GM12801 (cell line): ENCODE results near the gene DPYSL5.

Experiments used
- TF ChIP-seq, protein P1 (sequence below): IDR thresholded peaks from one replicate; pipeline ENCODE4 v1.5.1; 2011; ENCODE audit warnings: control low read depth; ENCODE audit not compliant: insufficient read length; ENCODE audit errors: extremely low read depth

Gene DPYSL5

DNA sequence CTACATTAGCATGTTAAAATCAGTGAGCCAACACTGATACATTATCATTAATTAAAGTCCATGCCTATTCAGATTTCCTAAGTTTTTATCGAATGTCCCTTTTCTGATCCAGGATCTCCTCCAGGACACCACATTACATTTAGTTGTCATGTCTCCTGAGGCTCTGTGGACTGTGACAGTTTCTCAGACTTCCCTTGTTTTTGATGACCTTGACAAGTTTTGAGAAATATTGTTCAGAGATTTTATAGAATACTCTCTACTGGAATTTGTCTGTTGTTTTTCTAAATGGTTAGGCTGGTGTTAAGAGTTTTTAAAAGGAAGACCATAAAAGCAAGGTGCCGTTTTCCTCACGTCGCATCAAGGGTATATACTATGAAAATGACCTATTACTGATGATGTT is 106.2 kb downstream of the DPYSL5 start:
- TF ChIP-seq, protein P1, sequence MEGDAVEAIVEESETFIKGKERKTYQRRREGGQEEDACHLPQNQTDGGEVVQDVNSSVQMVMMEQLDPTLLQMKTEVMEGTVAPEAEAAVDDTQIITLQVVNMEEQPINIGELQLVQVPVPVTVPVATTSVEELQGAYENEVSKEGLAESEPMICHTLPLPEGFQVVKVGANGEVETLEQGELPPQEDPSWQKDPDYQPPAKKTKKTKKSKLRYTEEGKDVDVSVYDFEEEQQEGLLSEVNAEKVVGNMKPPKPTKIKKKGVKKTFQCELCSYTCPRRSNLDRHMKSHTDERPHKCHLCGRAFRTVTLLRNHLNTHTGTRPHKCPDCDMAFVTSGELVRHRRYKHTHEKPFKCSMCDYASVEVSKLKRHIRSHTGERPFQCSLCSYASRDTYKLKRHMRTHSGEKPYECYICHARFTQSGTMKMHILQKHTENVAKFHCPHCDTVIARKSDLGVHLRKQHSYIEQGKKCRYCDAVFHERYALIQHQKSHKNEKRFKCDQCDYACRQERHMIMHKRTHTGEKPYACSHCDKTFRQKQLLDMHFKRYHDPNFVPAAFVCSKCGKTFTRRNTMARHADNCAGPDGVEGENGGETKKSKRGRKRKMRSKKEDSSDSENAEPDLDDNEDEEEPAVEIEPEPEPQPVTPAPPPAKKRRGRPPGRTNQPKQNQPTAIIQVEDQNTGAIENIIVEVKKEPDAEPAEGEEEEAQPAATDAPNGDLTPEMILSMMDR: no peak

DNA sequence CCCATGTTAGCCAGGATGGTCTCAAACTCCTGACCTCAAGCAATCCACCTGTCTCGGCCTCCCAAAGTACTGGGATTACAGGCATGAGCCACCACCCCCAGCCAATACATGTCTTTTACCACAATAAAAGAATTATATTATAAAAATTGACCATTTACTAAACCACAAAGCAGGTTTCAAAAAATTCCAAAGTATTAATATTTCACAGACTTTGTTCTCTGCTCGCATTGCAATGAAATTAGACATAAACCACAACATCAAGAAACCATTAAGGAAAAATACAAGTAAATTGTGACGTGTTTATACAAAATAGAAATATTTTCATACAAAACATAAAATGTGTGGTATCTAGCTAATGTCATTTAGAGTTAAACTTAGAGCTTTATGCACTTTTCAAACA is 109.1 kb downstream of the DPYSL5 start:
- TF ChIP-seq, protein P1: no peak

DNA sequence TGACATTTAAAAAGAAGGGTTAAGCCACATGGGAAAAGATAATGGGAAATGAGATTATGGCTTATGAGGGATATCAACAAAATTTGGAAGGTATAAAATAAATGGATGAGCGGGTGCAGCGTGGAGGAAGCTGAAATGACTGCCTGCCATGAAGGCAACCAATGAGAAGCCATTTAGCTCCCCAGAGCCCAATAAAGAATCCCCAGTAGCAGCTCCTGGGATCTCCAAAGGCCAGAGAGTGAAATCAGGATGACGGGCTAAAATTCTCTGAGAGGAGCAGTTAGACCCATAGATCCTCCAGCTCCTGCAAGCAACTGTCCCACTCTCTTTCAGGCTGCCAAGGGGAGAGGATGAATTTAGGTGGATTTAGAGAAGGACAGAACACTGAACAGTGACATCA is 109.6 kb downstream of the DPYSL5 start:
- TF ChIP-seq, protein P1: no peak

DNA sequence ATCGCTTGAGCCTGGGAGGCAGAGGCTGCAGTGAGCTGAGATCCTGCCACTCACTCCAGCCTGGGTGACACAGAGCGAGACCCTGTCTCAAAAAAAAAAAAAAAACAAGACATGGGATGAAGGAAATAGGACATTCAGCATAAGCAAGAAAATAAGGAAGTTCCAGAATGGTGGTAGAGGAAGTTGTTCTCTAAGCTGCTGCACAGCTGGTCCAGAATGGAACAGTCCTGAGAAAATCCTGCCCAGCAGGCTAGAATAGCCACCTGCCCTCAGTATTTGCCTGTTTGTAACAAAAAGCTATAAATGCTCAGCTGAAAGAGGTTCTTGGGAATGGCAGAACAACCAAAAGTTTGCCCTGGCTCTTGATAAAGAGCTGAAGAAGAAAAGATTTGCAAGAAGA is 111.4 kb downstream of the DPYSL5 start:
- TF ChIP-seq, protein P1: no peak

DNA sequence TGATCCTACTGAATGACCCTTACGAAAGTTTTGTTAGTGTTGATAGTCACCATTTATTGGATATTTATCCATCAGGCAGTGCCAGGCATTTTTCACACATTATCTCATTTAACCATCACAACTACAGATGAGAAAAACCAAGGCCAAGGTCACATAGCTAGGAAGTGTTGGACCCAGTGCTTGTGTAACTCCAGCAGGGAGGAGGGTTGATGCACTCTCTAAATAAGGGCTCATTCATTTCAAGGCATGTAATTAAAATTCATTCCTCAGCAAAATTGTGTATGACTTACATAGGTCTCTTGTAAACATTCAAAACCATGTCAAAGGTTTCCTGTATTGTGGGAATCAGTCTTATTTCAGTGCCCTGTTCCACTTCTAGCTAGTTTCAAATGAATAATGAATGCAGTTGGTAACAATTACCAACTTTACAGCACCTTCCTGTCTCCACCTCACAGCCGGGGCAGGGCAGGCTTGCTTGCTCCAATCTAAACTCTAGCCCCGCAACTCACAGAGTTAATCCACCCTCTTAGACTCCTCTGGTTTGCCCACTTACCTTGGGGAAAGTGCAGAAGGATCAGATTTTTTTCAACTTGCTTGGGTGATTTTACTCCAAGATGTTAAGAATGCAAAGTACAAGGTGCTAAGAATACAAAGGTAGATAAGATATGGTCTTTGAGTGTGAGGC is 116.7 kb downstream of the DPYSL5 start:
- TF ChIP-seq, protein P1: no peak

DNA sequence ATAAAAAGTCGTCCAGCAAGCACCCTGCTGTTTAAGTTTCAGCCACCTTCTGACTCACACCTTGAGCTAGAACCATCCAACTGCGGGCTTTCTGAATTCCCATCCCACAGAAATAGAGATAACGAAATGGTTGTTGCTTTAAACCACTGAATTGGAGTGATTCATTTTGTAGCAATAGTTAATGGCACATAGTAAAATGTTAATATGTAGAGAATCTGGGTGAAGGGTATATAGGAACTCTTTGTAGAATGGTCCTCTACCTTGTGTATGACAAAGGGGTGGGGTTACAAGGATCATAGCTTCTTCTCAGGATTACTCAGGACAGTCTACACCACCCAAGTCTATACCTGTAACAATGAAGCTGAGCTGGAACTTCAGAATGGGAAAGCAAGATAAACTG is 120.1 kb downstream of the DPYSL5 start:
- TF ChIP-seq, protein P1: no peak

DNA sequence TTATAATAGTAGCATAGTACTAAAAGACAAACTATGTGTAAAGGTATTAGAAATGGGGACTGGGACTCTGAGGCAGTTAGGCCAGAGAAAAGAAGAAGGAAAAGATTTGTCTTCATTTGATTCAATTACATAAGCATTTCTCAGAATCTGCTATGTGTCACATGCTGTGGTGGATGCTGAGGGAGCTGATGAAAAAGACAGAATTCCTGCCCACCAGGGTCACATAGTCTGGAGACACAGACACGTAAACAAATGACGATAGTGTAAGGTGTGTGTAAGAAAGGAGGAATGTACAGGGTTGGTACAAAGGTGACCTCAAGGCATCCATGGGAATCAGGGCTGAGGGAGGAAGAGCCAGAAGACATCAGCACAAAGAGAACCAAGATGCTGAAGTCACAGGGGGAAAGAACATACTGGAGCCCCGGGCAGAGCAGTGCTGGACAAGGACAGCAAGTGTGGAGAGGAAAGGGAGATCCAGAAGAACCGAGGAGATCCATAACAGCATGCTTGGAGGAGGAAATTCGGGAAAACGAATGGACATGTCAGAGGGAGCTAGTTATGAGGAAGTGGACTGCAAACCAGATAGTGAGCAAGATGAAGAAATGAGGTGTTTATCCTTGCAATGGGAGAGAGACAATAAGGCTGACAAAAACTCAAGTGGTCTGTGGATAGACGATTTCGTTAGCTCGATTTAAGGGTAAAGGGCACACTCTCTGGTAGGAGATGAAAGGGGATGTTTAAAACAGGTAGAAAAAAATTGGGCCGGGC is 121.3 kb downstream of the DPYSL5 start:
- TF ChIP-seq, protein P1: no peak
